Stimulated activated CD8-positive, alpha-beta memory T cell treated with anti-CD3 and anti-CD28 coated beads, Interleukin-4, amount 100 ng/mL, for 4 hours (primary cell): ENCODE data around the gene SHFL.

ENCODE experiments used
- DNase-seq, 2 donors: peaks; one replicate each; pipeline ENCODE4 v3.0.0-alpha.2; 2020; ENCODE audit warnings: low read depth in 2 of 2, low spot score in 1 of 2

The SHFL gene

DNA sequence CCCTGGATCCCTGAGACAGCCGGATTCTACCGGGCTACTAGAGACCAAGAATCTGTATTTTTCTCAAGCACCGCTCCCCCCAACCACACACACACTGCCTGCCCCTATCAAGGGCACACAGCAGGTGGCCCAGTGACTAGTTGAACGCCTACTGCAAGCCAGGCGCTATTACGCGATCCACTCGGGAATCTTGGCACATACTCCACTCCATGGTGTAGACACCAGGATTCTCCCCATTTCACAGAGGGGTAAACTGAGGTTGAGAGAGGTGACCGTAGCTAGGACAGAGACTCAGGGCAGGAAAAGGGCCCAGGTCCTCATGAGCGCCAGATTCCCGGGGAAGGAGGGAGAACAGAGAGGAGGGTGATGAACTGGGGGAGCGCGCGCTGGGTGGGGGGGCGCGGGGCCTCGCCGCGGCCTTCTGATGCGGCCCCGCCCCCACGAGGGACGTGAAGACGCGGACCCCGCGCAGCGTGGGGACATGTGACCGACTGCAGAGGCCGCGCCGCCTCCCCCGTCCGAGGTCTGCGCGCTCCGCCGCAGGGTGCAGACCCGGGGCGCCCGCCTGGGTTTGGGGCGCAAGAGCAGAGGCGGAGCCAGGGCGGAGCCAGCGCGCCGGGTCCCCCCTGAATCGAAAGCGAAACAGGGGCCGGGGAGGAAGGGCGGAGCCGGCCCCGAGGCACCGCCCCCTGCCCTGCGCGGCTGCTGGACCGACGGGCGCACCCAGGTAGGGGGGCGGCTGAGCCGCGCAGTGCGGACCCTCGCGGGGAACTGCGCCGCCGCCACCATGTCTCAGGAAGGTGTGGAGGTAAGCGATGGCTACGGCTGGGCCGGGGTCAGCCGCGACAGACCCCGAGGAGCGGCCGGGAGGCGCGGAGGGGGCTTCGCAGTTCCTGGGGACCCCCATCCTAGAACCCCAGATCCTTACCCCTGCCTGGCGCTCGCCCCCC lies at the start of gene SHFL:
SHFL (plus strand) TSS at position 677 of the 950 bp plus-strand sequence; CDS start at position 788, 111 bp downstream.
- DNase-seq: peak; percentile 63 to 71

- DNase-seq: no peak
Measured at GRCh38 chr19:10036601-10037071, 49.5 kb upstream of the SHFL start.

DNA sequence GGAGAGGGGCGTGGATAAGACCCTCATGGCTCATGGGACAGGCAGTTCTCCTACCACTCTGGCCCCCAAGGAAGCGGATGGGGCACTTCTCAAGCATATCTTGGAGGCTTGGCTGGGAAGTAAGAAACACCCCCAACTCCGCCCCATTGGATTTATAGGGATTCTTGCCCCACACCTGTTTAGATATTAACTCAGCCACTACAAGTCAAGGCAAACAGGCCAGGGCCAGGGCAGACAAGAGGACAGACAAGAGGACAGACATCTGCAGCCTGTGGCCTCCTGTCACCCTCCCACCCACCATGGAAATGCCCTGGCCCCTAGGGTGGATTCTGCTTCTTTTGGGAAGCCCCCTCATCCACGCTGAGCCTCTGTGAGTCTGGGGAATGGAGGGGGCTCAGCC lies 48.8 kb upstream of the SHFL start:
- no peak for DNase-seq

- DNase-seq: no peak
Measured at GRCh38 chr19:10037809-10038208, 48.3 kb upstream of the SHFL start.

DNA sequence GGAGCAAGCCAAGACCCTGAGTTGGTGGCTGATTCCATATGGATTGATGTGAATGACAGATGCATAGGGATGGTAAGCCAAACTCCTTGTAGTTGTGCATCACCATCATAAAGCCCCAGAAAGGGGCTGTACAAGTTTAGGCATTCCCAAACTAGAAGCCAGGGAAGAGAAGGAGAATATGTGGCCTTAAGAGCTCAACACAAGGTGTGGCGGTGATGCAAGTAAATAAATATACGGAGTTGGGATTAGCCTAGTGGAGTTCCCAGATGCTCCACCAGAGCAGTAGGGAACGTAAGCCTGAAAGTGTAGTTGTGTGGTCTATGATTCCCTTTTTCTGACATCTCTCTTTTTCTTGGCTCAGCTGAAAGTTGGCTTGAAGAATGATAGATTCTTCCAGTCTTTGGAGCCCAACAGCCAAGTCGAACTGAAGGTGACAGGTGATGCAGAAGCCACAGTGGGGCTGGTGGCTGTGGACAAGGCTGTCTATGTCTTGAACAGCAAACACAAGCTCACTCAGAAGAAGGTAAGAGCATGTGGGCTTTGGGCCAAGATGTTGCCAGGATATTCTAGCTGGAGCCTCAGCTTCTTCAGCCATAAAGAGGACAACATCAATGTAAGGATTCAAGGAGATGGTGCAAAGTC lies 42.7 kb upstream of the SHFL start:
- no peak for DNase-seq

- DNase-seq: no peak
Measured at GRCh38 chr19:10044390-10044789, 41.7 kb upstream of the SHFL start.

DNA sequence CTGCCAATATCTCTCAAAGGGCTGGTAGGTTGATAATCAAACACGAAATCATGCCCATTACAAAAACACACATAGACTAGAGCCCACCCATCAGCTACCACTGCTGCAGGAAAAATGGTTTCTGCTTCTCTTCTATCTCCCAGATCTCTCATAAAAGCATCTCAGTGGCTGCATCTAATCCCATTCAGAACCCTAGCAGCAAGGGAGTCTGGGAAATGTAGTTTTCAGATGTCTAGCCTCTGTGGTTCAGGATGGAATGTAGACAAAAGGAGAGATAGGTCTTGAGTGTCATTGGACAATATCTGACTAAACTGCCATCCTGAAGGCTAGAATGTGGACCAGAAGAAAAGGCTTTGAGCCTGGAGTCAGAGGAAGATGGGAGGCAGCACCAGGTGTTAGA lies 40.7 kb upstream of the SHFL start:
- no peak for DNase-seq

- no peak for DNase-seq
Measured at GRCh38 chr19:10049626-10050025, 36.5 kb upstream of the SHFL start.

- DNase-seq: no peak
Measured at GRCh38 chr19:10052602-10053360, 33.3 kb upstream of the SHFL start.

- no peak for DNase-seq
Measured at GRCh38 chr19:10061717-10062310, 24.3 kb upstream of the SHFL start.

DNA sequence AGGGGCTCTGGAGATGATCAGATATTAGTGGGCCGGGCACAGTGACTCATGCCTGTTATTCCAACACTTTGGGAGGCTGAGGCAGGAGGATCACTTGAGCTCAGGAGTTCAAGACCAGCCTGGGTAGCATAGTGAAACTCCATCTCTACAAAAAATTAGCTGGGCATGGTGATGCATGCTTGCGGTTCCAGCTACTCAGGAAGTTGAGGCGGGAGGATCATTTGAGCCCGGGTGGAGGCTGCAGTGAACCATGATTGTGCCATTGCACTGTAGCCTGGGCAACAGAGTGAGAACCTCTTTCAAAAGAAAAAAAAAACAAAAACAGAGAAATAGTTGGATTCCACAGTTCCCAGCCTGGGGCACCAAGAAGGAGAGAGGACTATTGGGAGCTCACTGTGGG lies 17.9 kb upstream of the SHFL start:
- no peak for DNase-seq

DNA sequence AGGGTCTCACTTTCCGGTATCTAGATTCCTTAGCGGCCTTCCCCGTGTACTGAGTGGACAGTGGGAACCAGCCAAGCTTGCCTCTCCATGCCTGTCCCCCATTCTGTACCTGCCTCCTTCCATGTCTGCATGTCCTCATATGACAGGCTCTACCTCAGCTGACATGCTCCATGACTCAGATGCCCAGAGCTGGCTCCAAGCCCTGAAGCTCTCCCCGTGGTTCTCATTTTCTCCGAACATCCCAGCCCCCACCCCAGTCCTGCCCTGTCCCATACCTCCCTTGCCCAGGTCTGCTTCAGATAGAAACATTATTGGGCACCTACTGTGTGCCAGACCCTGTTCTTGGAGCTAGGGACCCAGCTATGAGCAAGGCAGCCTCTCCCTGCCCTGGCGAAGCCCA lies 17.1 kb upstream of the SHFL start:
- no peak for DNase-seq

DNA sequence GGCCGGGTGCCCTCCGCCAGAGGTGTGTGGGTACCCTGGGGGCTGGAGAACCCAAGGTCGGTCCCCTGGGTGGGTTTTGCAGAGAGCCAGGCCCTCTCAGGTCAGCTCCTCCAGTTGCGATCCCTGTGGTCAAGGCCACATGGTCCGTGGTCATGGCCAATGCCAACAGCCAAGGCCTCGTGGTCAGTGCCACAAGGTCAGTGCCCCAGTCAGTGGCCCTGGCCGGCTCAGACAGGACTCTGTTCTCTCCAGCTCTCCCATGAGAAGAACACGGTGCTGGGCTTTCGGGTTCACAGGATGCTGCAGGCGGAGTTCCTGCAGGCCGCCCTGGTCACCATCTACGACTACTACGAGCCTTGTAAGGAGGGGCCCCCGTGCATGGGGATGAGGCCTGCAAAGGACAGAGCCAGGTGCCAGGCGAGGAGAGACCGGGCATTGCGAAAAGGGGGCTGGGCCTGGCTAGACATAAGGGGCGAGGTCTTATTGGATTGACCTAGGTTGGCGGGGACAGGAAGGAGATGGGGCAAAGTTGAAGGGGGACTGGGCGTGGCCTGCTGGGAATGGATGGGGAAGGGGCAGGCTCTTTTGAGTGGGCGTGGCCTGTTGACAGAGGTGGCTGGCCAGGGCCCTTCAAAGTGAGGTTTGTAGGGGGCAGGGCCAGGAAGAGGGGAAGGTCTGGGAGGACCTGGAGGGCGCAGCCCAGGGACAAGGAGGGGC lies 15.2 kb upstream of the SHFL start:
- no peak for DNase-seq

DNA sequence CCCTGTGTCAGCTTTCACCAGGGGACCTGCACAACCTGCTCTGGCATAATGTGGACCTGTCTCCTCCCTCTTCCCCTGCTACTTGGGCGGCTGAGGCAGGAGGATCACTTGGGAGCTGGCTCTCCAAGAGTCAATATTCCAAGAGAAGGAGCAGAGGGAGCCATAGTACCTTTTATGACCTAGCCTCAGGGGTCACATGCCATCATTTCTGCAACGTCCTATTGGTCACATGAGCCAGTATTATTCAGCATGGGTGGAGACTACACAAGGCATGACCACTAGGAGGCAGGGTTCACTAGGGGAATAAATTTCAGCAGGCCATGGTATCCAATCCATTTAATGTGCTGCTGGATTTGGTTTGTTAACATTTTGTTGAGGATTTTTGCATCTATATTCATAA lies 12.0 kb upstream of the SHFL start:
- peak in 1 of 2 donors; percentile 19 for DNase-seq

GRCh38 chr19:10076535-10076934 lies 9.6 kb upstream of the SHFL start:
- no peak for DNase-seq

GRCh38 chr19:10078329-10078728 lies 7.8 kb upstream of the SHFL start:
- DNase-seq: no peak

DNA sequence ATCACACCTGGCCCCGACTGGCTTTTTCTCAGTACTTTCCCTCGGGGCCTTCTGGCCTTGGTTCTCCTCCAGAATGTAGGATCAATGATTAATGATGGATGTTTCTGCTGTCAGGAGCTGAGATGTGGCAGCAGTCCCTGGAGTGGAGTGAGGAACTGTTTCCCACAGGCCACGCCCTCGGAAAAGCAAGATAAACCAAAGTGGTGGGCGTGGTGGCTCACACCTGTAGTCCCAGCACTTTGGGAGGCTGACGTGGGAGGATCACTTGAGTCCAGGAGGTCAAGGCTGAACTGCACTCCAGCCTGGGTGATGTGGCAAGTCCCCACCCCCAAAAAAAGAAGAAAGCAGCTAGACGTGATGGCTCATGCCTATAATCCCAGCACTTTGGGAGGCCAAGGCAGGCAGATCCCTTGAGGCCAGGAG lies 7.1 kb upstream of the SHFL start:
- no peak for DNase-seq

DNA sequence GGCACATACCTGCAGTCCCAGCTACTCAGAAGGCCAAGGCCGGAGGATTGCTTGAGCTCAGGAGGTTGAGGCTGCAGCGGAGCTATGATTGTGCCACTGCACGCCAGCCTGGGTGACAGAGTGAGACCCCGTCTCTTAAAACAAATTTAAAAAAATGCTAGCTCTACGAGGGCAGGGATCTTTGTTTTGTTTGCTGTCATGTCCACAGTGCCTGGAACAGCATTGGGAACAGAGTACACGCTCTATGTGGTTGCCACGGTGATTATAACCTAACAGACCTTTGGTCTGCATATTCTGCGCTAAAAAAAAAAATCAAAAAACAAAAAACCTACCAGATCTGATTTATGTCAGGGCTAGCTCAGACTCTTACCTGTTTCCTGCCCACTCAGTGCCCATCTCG lies 2.2 kb upstream of the SHFL start:
- DNase-seq: no peak

GRCh38 chr19:10084803-10085202 lies 1.3 kb upstream of the SHFL start:
- DNase-seq: no peak

- DNase-seq: peak in 1 of 2 donors; percentile 56
Measured at GRCh38 chr19:10086591-10087192, 575 bp downstream of the SHFL start.
